Neuronal stem cell (in vitro differentiated cells): Measurements from ENCODE around the gene TRIM40.

Experiments
- DNase-seq: peaks from one replicate; pipeline ENCODE4 v3.0.0-alpha.2; 2013; ENCODE audit warnings: low spot score
- H2AFZ ChIP-seq: one replicate; pipeline ENCODE4 v1.6.1; 2013; ENCODE audit warnings: mild to moderate bottlenecking, low read length, inconsistent platforms
- H2AK5ac ChIP-seq: 2 replicates; pipeline ENCODE4 v1.6.1; 2013; ENCODE audit warnings: low read depth, mild to moderate bottlenecking, inconsistent platforms, low read length, moderate library complexity, mixed read lengths
- H2BK120ac ChIP-seq: 2 replicates; pipeline ENCODE4 v1.6.1; 2013; ENCODE audit warnings: low read depth, mild to moderate bottlenecking, inconsistent platforms, low read length, moderate library complexity, mixed read lengths
- H2BK12ac ChIP-seq: one replicate; pipeline ENCODE4 v1.6.1; 2013; ENCODE audit warnings: low read length, inconsistent platforms
- H2BK15ac ChIP-seq: 2 replicates; pipeline ENCODE4 v1.6.1; 2013; ENCODE audit warnings: mild to moderate bottlenecking, low read length, inconsistent platforms, mixed read lengths
- H2BK5ac ChIP-seq: one replicate; pipeline ENCODE4 v1.6.1; 2013; ENCODE audit warnings: inconsistent platforms, mild to moderate bottlenecking, low read length, moderate library complexity
- H3K14ac ChIP-seq: one replicate; pipeline ENCODE4 v1.6.1; 2013; ENCODE audit warnings: low read length, inconsistent platforms
- H3K18ac ChIP-seq: 2 replicates; pipeline ENCODE4 v1.6.1; 2013; ENCODE audit warnings: low read length, inconsistent platforms
- H3K23ac ChIP-seq: 2 replicates; pipeline ENCODE4 v1.6.1; 2013; ENCODE audit warnings: low read depth, mild to moderate bottlenecking, mixed read lengths, low read length, inconsistent platforms; ENCODE audit not compliant: poor library complexity
- H3K27ac ChIP-seq: replicated peaks from 3 replicates; pipeline ENCODE4 v1.5.1; 2013; ENCODE audit warnings: low read length, inconsistent platforms
- H3K27me3 ChIP-seq, 3 experiments: 2 replicates each; pipeline ENCODE4 v1.6.1; 2013; ENCODE audit warnings: low read length in 3 of 3, mild to moderate bottlenecking in 2 of 3, inconsistent platforms in 1 of 3, low read depth in 1 of 3, mixed read lengths in 1 of 3, moderate library complexity in 1 of 3; ENCODE audit not compliant: control insufficient read depth in 3 of 3, insufficient read depth in 3 of 3
- H3K36me3 ChIP-seq, 2 donors: replicated peaks in 1 of 2; 2 replicates each; pipeline ENCODE4 v1.6.1; 2013; ENCODE audit warnings: low read length in 2 of 2; ENCODE audit not compliant: control insufficient read depth in 2 of 2, insufficient read depth in 2 of 2
- H3K4ac ChIP-seq: 2 replicates; pipeline ENCODE4 v1.6.1; 2013; ENCODE audit warnings: inconsistent platforms, mild to moderate bottlenecking, low read length, moderate library complexity
- H3K4me1 ChIP-seq, 2 donors: 1 replicate in 1 of 2; 2 replicates in 1 of 2; pipeline ENCODE4 v1.6.1; 2013; ENCODE audit warnings: low read length in 2 of 2, low read depth in 1 of 2; ENCODE audit not compliant: control insufficient read depth in 2 of 2, insufficient read depth in 1 of 2
- H3K4me2 ChIP-seq: one replicate; pipeline ENCODE4 v1.6.1; 2013; ENCODE audit warnings: mild to moderate bottlenecking, low read length, inconsistent platforms; ENCODE audit not compliant: insufficient read depth, poor library complexity, severe bottlenecking
- H3K4me3 ChIP-seq, 2 donors: 2 replicates each; pipeline ENCODE4 v1.5.1; 2013; ENCODE audit warnings: low read length in 2 of 2, mild to moderate bottlenecking in 2 of 2, inconsistent platforms in 1 of 2, moderate library complexity in 1 of 2
- H3K79me1 ChIP-seq: one replicate; pipeline ENCODE4 v1.6.1; 2013; ENCODE audit warnings: low read depth, mild to moderate bottlenecking, inconsistent platforms, low read length, moderate library complexity
- H3K9ac ChIP-seq: one replicate; pipeline ENCODE4 v1.6.1; 2013; ENCODE audit warnings: mild to moderate bottlenecking, low read depth, low read length, inconsistent platforms; ENCODE audit not compliant: poor library complexity
- H3K9me3 ChIP-seq, 2 donors: replicated peaks in 1 of 2; 2 replicates each; pipeline versions ENCODE3 to v1.6.1; 2013; ENCODE audit warnings: low read length in 2 of 2, mild to moderate bottlenecking in 2 of 2, inconsistent platforms in 1 of 2, low read depth in 1 of 2, mixed read lengths in 1 of 2, moderate library complexity in 1 of 2; ENCODE audit not compliant: control insufficient read depth in 2 of 2, insufficient read depth in 1 of 2
- H4K8ac ChIP-seq: one replicate; pipeline ENCODE4 v1.6.1; 2013; ENCODE audit warnings: low read depth, mild to moderate bottlenecking, inconsistent platforms, low read length, moderate library complexity
- H4K91ac ChIP-seq: one replicate; pipeline ENCODE4 v1.6.1; 2013; ENCODE audit warnings: low read length, low read depth, mild to moderate bottlenecking, inconsistent platforms; ENCODE audit not compliant: poor library complexity
- WGBS, 2 donors: extraction: QIAGEN DNeasy Blood & Tissue Kit; methylation state at CpG; one replicate each; pipeline ENCODE4 v1.1.7; 2013; ENCODE audit warnings: missing lambda C conversion rate in 2 of 2, mixed read lengths in 1 of 2; ENCODE audit not compliant: insufficient read length in 2 of 2, insufficient replicate concordance in 1 of 2; ENCODE audit errors: extremely low coverage in 2 of 2; 5-methylcytosine and 5-hydroxymethylcytosine counted together

Gene TRIM40

DNA sequence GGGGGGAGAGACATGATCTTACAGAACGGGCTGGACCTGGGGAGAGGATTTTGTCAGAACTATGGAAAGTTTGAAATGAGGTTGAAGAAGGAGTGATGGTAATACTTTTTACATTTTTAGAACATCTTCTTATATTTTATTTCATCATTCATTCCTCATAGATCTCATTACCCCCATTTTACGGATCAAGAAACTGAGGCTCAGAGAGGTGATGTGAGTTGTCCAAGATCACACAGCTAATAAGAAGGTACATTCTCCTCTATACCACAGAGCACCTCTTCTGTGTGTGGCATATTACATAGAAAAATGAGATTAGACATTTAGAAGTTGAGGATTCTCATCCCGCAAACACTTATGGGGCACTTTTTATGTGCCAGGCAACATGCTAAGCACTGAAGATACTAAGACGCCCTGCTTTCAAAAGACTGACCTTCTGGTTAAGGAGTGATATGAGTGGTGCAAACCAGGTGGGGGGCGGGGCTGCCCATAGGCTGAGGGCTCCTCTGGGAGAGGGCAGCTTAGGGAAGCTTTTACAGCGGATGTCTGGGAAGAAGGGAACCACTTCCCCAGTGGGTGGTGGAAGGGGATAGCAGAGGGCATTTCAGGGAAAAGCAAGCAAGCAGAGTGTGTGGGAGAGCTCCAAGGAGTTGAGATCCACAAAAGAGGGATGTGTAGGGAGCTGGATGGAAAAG lies 42.9 kb upstream of the TRIM40 start:
- peaks cover 0 to 70% (median 14%) of the 10 kb centered on the region in 3 experiments for H3K27me3 ChIP-seq
- H3K23ac ChIP-seq = no peak overlapping the region
- H4K91ac ChIP-seq = no peak overlapping the region
- H3K9ac ChIP-seq = no peak overlapping the region
- no peak overlapping the region for H2BK15ac ChIP-seq
- H2AK5ac ChIP-seq = no peak overlapping the region
- no peak overlapping the region for H3K14ac ChIP-seq
- no peak overlapping the region for H3K4ac ChIP-seq
- H4K8ac ChIP-seq = no peak overlapping the region
- H3K4me2 ChIP-seq = no peak overlapping the region
- H2BK5ac ChIP-seq = no peak overlapping the region
- H3K36me3 ChIP-seq = no peaks in the 10 kb centered on the region
- H3K27ac ChIP-seq = no peak overlapping the region
- no CpG with 5 or more reads among the region's 6 CpGs for WGBS, 2 donors
- no peak overlapping the region for H3K4me3 ChIP-seq
- H3K18ac ChIP-seq = no peak overlapping the region
- H2BK120ac ChIP-seq = no peak overlapping the region
- no peaks in the 10 kb centered on the region for H3K9me3 ChIP-seq
- no peak overlapping the region for H2AFZ ChIP-seq
- no peaks in the 10 kb centered on the region for H3K4me1 ChIP-seq
- no peak for DNase-seq
- no peaks in the 10 kb centered on the region for H3K79me1 ChIP-seq
- no peak overlapping the region for H2BK12ac ChIP-seq

DNA sequence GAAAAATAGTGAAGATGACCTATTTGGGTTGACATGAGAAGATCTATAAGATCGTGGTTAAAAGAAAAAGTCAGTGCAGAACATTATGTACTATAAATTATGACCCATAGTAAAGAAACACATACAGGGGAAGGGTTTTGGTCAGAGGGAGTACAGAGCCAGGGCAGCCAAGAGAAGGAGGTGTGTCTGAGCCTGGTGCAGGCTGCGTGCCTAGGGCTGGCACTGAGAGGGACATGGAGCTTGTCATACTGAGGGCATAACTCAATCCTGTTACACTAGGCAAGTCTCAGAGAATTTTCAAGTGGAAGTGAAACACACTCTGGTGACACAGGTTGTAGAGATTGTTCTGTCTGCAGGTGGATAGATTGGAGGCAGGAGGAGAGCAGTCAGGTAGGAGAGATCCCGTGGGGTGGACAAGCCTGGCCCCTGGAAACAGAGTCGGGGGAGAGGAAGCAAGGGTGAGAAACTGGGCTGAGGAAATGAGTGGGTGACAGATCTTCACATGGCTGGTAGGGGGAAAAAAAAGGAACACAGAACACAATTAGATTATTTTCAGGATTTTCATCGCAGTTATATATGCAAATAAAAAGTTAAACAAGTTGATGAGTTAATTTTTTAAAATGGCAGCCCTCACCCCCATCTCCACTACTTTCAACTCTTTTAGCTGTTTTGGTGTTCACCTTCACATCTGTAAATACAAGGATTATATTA lies 41.8 kb upstream of the TRIM40 start:
- Histone ChIP-seq H2BK12ac (no peak overlapping the region), H3K27ac (no peak overlapping the region), H3K36me3 (no peaks in the 10 kb centered on the region), H3K4me3 (no peak overlapping the region), H3K9me3 (peaks cover 0 to under 1% of the 10 kb centered on the region in 2 donors), H3K18ac (no peak overlapping the region), H3K14ac (no peak overlapping the region), H3K79me1 (no peaks in the 10 kb centered on the region), H3K4me2 (no peak overlapping the region), H2AK5ac (no peak overlapping the region), H3K9ac (no peak overlapping the region), H2BK5ac (no peak overlapping the region), H3K23ac (no peak overlapping the region), H2BK120ac (no peak overlapping the region), H4K8ac (no peak overlapping the region), H4K91ac (no peak overlapping the region), H2BK15ac (no peak overlapping the region), H2AFZ (no peak overlapping the region), H3K4me1 (no peaks in the 10 kb centered on the region), H3K4ac (no peak overlapping the region), H3K27me3 (peaks cover 0 to 74% (median 22%) of the 10 kb centered on the region in 3 experiments)
- DNase-seq = no peak
- no CpG with 5 or more reads among the region's 5 CpGs for WGBS, 2 donors

DNA sequence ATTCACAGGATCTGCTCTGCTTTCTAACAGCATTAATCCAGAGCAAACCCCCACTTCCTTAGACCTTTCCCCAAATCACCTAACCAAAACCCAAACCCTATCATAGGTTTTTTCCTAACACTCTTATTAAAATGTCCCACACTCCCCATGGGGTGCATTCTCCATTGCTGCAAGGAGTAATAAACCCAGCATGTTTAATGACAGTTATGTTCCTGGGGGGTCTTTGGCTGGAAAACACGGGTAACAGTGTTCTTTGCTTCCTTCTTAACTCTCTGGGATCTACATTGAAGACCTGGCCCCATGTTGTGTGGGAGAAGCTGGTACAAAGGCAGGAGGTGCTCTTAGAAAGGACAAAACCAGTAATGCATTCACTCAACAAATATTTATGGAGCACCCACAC lies 39.1 kb upstream of the TRIM40 start:
- Histone ChIP-seq H3K4me3 (no peak overlapping the region), H3K27ac (no peak overlapping the region), H3K23ac (no peak overlapping the region), H2AK5ac (no peak overlapping the region), H2BK12ac (no peak overlapping the region), H3K4me1 (peaks cover 2 to 6% of the 10 kb centered on the region in 2 donors), H3K14ac (no peak overlapping the region), H3K18ac (no peak overlapping the region), H3K9me3 (peaks cover 0 to 3% of the 10 kb centered on the region in 2 donors), H2BK5ac (no peak overlapping the region), H3K27me3 (peaks cover 17 to 82% (median 48%) of the 10 kb centered on the region in 3 experiments), H2BK120ac (no peak overlapping the region), H4K8ac (no peak overlapping the region), H3K79me1 (no peaks in the 10 kb centered on the region), H3K4ac (no peak overlapping the region), H2BK15ac (no peak overlapping the region), H3K9ac (no peak overlapping the region), H3K4me2 (no peak overlapping the region), H4K91ac (no peak overlapping the region), H2AFZ (no peak overlapping the region), H3K36me3 (no peaks in the 10 kb centered on the region)
- WGBS, 2 donors = no CpG with 5 or more reads among the region's 1 CpG
- DNase-seq = no peak
